ENCODE measurements around the gene DOCK10. TPM values are rescaled to one million over a fixed set of nuclear protein-coding genes. Genes with fewer than 3 reads are reported as not detected.

Gene DOCK10
- 34.0 to 49.2 TPM (median 38.4 TPM) in 5 replicates for total RNA-seq (2022; extraction: Qiagen RNA extraction; ENCODE audit: low read depth)

DNA sequence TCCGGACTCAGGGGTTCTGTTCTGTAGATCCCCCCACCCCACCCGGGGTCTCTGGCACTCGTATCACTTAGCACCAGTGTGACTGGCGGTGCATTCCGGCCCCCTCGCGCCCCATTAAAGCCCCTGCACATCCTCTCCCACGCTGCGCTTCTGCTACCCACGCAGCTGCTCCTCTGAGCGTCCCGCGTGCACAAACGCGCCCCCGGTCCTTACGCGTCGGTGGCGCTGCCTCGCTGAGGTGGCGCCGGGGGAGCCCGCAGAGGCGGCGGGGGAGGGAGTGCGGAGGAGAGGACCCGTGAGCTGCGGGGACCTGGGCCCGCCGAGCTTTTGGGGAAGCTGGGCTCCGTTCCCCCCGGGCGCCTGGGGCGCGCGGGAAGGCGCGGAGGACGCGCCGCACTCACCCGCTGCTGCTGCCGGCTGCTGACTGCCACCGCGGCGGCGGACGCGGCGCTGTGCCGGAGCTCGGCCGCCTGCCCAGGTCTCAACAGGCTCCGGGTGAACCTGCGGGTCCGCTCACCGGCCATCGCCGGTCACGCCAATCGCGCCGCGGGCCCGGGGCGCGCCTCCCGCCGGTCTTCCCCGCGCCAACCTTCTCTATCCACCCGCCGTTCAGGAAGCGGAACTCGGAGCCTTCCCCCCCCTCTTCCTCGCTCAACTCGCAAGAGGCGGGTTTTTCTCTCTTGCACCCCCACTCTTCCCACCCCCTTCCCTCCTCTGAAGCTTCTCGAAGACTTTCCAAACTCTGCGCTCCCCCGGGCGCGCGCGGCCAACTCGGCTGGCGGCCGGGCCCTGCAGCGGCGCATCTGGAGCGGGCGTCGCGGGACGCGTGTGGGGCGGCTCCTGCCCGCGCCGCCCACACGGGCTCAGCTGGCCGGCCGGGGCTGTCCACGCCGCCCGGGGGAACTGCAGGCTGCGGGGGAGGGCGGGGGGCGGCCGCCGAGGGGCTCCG is at the start of gene DOCK10:
TSS of gene DOCK10 (minus strand) at position 618 of the 949 bp plus-strand sequence. CDS start at position 524, 94 bp downstream.

DNA sequence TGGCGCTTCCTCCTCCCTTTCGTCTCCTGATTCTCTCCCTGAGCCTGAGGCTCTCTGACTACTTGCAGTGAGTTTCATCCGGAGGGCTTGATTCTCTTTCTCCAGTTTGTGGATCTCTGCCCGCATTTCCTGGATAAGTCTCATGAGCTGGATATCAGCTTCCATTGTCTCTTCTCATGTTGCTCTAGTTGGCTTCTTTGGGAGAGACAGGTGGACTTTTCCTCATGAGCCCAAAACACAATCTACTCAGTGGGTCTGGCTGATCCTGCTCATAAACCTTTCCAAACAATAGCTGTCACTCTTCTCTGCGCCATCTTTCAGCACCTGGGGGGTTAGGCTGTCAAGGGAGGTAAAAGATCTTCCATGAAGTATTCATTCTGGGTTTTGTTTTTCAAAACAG is 326.1 kb downstream of the DOCK10 start, which contains the start of gene CCDC195:
TSS of gene CCDC195 (minus strand) at position 165 of the 400 bp plus-strand sequence. CDS start at position 165, 0 bp downstream.

